Panc1 (cell line): ENCODE data around the gene MED13. TPM values are rescaled to one million over a fixed set of nuclear protein-coding genes. Genes with fewer than 3 reads are reported as not detected.
A peak's percentile ranks its signal among the peaks of the same experiment; 100 is the strongest.

ENCODE experiments used
- ATAC-seq: fragments of 200-7000 bp; cut with Tn5 transposase; 2 replicates; pipeline ENCODE4 v1.9.1; 2020; ENCODE audit warnings: mild to moderate bottlenecking, moderate library complexity
- BruUV-seq: library from RNA; stranded (reverse); fragments of 400-500 nt; replicated peaks from 2 replicates; lab custom pipeline; 2021; lab: Mats Ljungman, UMichigan
- CTCF ChIA-PET: fragments of 300-600 bp; sonication (Branson Sonifier 250); formaldehyde crosslinking; loops from one replicate; lab custom pipeline; 2022; ENCODE audit warnings: antibody characterized with exemption; lab: Charles Lee
- POLR2A ChIA-PET: fragments of 300-600 bp; sonication (Branson Sonifier 250); formaldehyde crosslinking; loops from one replicate; lab custom pipeline; 2022; ENCODE audit warnings: antibody characterized with exemption; lab: Charles Lee
- DNase-seq: peaks from one replicate; pipeline ENCODE4 v3.0.0-alpha.2; 2010; ENCODE audit warnings: low read depth, low spot score
- H3K27ac ChIP-seq: 2 replicates; pipeline ENCODE4 v1.5.1; 2011; ENCODE audit warnings: mild to moderate bottlenecking, low read length, inconsistent platforms
- H3K27me3 ChIP-seq: fragments of 200-500 bp; sonication (Bioruptor generic); 2 replicates; pipeline ENCODE4 v1.6.0; 2014; ENCODE audit warnings: low read length, inconsistent platforms; ENCODE audit not compliant: control insufficient read depth, insufficient read depth
- H3K36me3 ChIP-seq: fragments of 200-500 bp; sonication (Bioruptor generic); 2 replicates; pipeline ENCODE4 v1.5.1; 2014; ENCODE audit warnings: inconsistent platforms, mild to moderate bottlenecking, low read length, moderate library complexity; ENCODE audit not compliant: control insufficient read depth, insufficient read depth
- H3K4me1 ChIP-seq: 2 replicates; pipeline ENCODE4 v1.5.1; 2011; ENCODE audit warnings: inconsistent platforms, mild to moderate bottlenecking, low read length, moderate library complexity; ENCODE audit not compliant: control insufficient read depth, insufficient read depth
- H3K4me3 ChIP-seq, 2 experiments: 2 replicates each; pipeline ENCODE4 v1.5.1; 2011 to 2012; ENCODE audit warnings: low read depth in 2 of 2, low read length in 2 of 2, mild to moderate bottlenecking in 2 of 2, inconsistent platforms in 1 of 2, moderate library complexity in 1 of 2
- H3K9me3 ChIP-seq: fragments of 200-500 bp; sonication (Bioruptor generic); 2 replicates; pipeline ENCODE4 v1.5.1; 2014; ENCODE audit warnings: low read depth, mild to moderate bottlenecking, inconsistent platforms, low read length, moderate library complexity; ENCODE audit not compliant: control insufficient read depth, insufficient read depth
- CTCF ChIP-seq: fragments of 450-650 bp; IDR thresholded peaks from 2 replicates; pipeline ENCODE4 v1.5.1; 2017; ENCODE audit warnings: mild to moderate bottlenecking
- POLR2AphosphoS5 ChIP-seq: IDR thresholded peaks from 2 replicates; pipeline ENCODE4 v1.6.1; 2012; ENCODE audit warnings: mild to moderate bottlenecking, low read depth, low read length, moderate library complexity
- REST ChIP-seq, 2 experiments: IDR thresholded peaks; 2 replicates each; pipeline ENCODE4 v1.6.1; 2011 to 2012; ENCODE audit warnings: low read depth in 2 of 2, control low read depth in 1 of 2, low read length in 1 of 2, mild to moderate bottlenecking in 1 of 2, moderate library complexity in 1 of 2; ENCODE audit not compliant: insufficient read depth in 1 of 2
- SIN3A ChIP-seq: IDR thresholded peaks from 2 replicates; pipeline ENCODE4 v1.6.1; 2012; ENCODE audit warnings: low read depth, mild to moderate bottlenecking, low read length, moderate library complexity, borderline replicate concordance; ENCODE audit not compliant: insufficient read depth
- TCF7L2 ChIP-seq: IDR thresholded peaks from 2 replicates; pipeline ENCODE4 v1.6.1; 2011; ENCODE audit warnings: mild to moderate bottlenecking, low read depth, low read length, inconsistent platforms
- in situ Hi-C: cut with HindIII; loops from 2 replicates; pipeline ENCODE4 v1.10.0; 2016; ENCODE audit warnings: low sequenced_read_pairs, low pct_unique_long_range_greater_than_20kb
- intact Hi-C: fragments of 100-400 bp; cut with micrococcal nuclease; formaldehyde crosslinking; loops from one replicate; pipeline ENCODE4 v1.10.0; 2022; ENCODE audit not compliant: unreplicated experiment
- total RNA-seq: library from RNA; stranded (reverse); gene quantifications from one replicate; pipeline ENCODE4 v1.2.1, GENCODE V29; 2021; ENCODE audit not compliant: unreplicated experiment

MED13 gene
- total RNA-seq, 1 experiment from 2014 or later = 69.5 TPM

- POLR2A ChIA-PET = no interaction called here
- TF ChIP-seq REST (IDR thresholded peaks at IDR 0.05; ENCODE audit: insufficient read depth in 1 of 2, low read depth in 2 of 2, low read length in 1 of 2) = no peak
- TF ChIP-seq TCF7L2 = no peak
- TF ChIP-seq SIN3A = no peak
- TF ChIP-seq POLR2AphosphoS5 = no peak
- no peak for TF ChIP-seq CTCF
Measured at GRCh38 chr17:62064029-62064790, 868 bp downstream of the MED13 start.

GRCh38 chr17:62062944-62063343, 2.1 kb downstream of the MED13 start:
- Histone ChIP-seq H3K4me3 (peak overlapping the region; percentile 29 to 97), H3K27me3 (no peaks in the 10 kb centered on the region), H3K9me3 (no peaks in the 10 kb centered on the region), H3K27ac (peak overlapping the region; percentile 26; the same call in 1 of the 2 replicates), H3K4me1 (peaks cover 13% of the 10 kb centered on the region), H3K36me3 (peaks cover 24% of the 10 kb centered on the region)
- CTCF ChIA-PET = interaction anchor here (0.7 kb wide), 1 partner anchor 435 kb away, joined by 3 read pairs; no protein-coding TSS in a partner anchor
- POLR2A ChIA-PET = no interaction called here
- in situ Hi-C loops (no loop called here), intact Hi-C loops (no loop called here)
- no TSS peak for BruUV-seq
- TF ChIP-seq TCF7L2 (peak; percentile 56), CTCF (no peak), SIN3A (no peak)
- no peak for ATAC-seq
- DNase-seq = no peak

More at GRCh38 chr17:62064029-62064790, 868 bp downstream of the MED13 start:
- CTCF ChIA-PET = interaction anchor here (0.6 to 0.7 kb wide), 2 partner anchors 97 to 383 kb away, joined by 3 read pairs; no protein-coding TSS in a partner anchor
- ATAC-seq = no peak
- Histone ChIP-seq H3K27me3 (no peaks in the 10 kb centered on the region), H3K4me3 (peak overlapping the region; percentile 92 to 97), H3K4me1 (peaks cover 13% of the 10 kb centered on the region), H3K36me3 (peaks cover 19% of the 10 kb centered on the region), H3K27ac (peak overlapping the region; percentile 82), H3K9me3 (no peaks in the 10 kb centered on the region)
- in situ Hi-C loops (no loop called here), intact Hi-C loops (no loop called here)
- DNase-seq = no peak
- BruUV-seq = no TSS peak
